SU-DHL-6 (cell line): ENCODE results near the gene DTNA.

Experiments
- H2AFZ ChIP-seq: fragments of 200-600 bp; sonication (generic); 2 replicates; pipeline ENCODE4 v1.6.1; 2014; ENCODE audit warnings: low read depth, mild to moderate bottlenecking, moderate library complexity, mixed read lengths, antibody characterized with exemption, low read length; ENCODE audit not compliant: severe bottlenecking
- H3F3A ChIP-seq: fragments of 200-600 bp; shearing (Covaris generic); 2 replicates; pipeline ENCODE4 v1.6.0; 2016; ENCODE audit warnings: antibody characterized with exemption, mild to moderate bottlenecking; ENCODE audit not compliant: insufficient read depth
- H3K27ac ChIP-seq: fragments of 200-600 bp; sonication (generic); 2 replicates; pipeline ENCODE4 v1.5.1; 2016; ENCODE audit warnings: low read depth, mild to moderate bottlenecking, low read length, moderate library complexity, mixed read lengths
- H3K27me3 ChIP-seq: fragments of 200-600 bp; sonication (generic), shearing (Covaris generic); 2 replicates; pipeline ENCODE4 v1.6.0; 2014; ENCODE audit warnings: mild to moderate bottlenecking, low read length
- H3K36me3 ChIP-seq: fragments of 200-600 bp; sonication (generic); 2 replicates; pipeline ENCODE4 v1.6.1; 2014; ENCODE audit warnings: mild to moderate bottlenecking, low read length, mixed read lengths
- H3K4me2 ChIP-seq: fragments of 300-600, 200-600 bp; shearing (Covaris generic), sonication (generic); 2 replicates; pipeline ENCODE4 v1.6.0; 2014; ENCODE audit warnings: low read length, low read depth, mild to moderate bottlenecking; ENCODE audit not compliant: poor library complexity, severe bottlenecking
- H3K4me3 ChIP-seq: fragments of 200-600 bp; sonication (generic); 2 replicates; pipeline ENCODE4 v1.5.1; 2014; ENCODE audit warnings: antibody characterized with exemption, low read length, mild to moderate bottlenecking, mixed read lengths; ENCODE audit not compliant: insufficient read depth, poor library complexity, severe bottlenecking
- H3K79me2 ChIP-seq: fragments of 200-600 bp; sonication (generic); 2 replicates; pipeline ENCODE4 v1.6.1; 2014; ENCODE audit warnings: mild to moderate bottlenecking, low read length, moderate library complexity; ENCODE audit not compliant: insufficient read depth
- H3K9ac ChIP-seq: fragments of 200-600 bp; sonication (generic); 2 replicates; pipeline ENCODE4 v1.7.0; 2014; ENCODE audit warnings: mild to moderate bottlenecking, low read length
- H3K9me2 ChIP-seq: fragments of 200-600 bp; sonication (generic); replicated peaks from 2 replicates; pipeline ENCODE4 v1.6.1; 2014; ENCODE audit warnings: low read length; ENCODE audit not compliant: insufficient read depth
- H3K9me3 ChIP-seq: fragments of 200-600 bp; sonication (generic); 2 replicates; pipeline ENCODE4 v1.6.1; 2014; ENCODE audit warnings: low read length, mixed read lengths; ENCODE audit not compliant: insufficient read depth
- H4K20me1 ChIP-seq: fragments of 200-600 bp; sonication (generic); 2 replicates; pipeline ENCODE4 v1.6.1; 2014; ENCODE audit warnings: low read depth, mild to moderate bottlenecking, antibody characterized with exemption, low read length, moderate library complexity, mixed read lengths
- CTCF ChIP-seq: fragments of 200-600 bp; sonication (generic); IDR thresholded peaks from one replicate; pipeline ENCODE4 v1.5.1; 2017; ENCODE audit warnings: antibody characterized with exemption, mild to moderate bottlenecking, low read length, moderate library complexity; ENCODE audit not compliant: insufficient read depth, poor library complexity, severe bottlenecking
- EZH2phosphoT487 ChIP-seq: fragments of 200-600 bp; sonication (generic), shearing (Covaris generic); conservative IDR thresholded peaks from 2 replicates; pipeline ENCODE4 v1.6.1; 2018; ENCODE audit warnings: mild to moderate bottlenecking, antibody characterized with exemption, low read length, moderate library complexity, mixed read lengths

The DTNA gene

DNA sequence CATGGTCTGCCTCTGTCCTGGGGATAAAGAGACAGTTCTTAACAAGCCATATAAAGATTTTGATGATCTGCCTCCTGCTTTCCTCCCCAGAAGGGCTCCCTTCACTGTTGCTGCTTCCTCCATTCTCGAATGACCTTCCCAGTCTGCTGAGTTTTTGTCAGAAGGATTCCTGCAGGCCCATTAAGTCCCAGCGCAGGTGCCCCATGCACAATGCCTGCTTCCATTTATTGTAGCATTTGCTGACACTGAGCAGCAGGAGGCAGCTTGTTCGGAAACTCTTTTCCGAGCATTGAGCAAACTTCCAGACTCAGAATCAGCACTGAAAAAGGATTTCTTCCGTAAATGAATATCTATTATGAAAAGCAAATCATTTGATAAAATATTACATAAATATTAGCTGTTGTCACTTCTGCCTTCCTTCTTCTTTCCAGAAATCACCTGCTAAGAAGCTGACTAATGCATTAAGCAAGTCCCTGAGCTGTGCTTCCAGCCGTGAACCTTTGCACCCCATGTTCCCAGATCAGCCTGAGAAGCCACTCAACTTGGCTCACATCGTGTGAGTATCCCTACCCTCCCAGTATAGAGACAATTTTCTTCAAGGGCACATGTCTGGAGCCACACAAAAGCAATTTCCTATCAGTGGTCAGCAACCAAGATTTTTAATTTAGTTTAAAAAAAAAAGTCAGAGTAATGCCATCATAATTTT is 110.4 kb downstream of the DTNA start:
- no peaks in the 10 kb centered on the region for H3K36me3 ChIP-seq
- TF ChIP-seq CTCF (no peak), EZH2phosphoT487 (no peak)
- H3K27ac ChIP-seq = no peak overlapping the region

DNA sequence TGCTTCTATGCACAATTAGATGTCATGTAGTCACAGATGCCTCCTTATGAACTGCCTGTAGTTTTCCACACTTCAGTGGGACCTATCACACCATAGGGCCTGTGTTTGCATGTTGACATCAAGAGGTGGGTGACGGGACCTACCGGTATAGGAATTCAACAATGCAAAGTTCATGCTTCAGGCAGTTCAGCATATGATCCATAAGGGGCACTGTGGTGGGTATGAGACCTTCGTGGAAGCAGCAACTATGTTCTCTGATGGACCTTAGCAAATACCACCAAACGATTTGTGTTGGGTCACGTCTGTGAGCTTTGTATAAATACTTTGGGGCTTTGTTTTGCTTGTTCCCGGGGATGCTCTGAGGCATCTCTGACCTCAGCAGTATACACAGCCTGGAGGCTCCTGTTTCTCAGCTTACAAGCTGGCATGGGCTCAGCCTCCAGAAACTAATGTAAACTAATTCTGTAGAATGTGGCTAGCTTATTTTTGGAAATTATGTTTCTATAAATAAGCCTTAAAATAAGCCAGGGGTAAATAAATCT is 111.6 kb downstream of the DTNA start:
- Histone ChIP-seq H4K20me1 (no peaks in the 10 kb centered on the region), H3K9me2 (no peaks in the 10 kb centered on the region), H3K9ac (no peak overlapping the region), H3F3A (no peaks in the 10 kb centered on the region), H3K36me3 (no peaks in the 10 kb centered on the region), H3K9me3 (no peaks in the 10 kb centered on the region), H3K4me3 (no peak overlapping the region), H3K27ac (no peak overlapping the region), H3K79me2 (no peaks in the 10 kb centered on the region), H2AFZ (no peak overlapping the region), H3K4me2 (no peak overlapping the region), H3K27me3 (no peaks in the 10 kb centered on the region)
- no peak for TF ChIP-seq EZH2phosphoT487
- TF ChIP-seq CTCF = no peak

More for the DNA sequence above, 110.4 kb downstream of the DTNA start:
- no peaks in the 10 kb centered on the region for H3K79me2 ChIP-seq
- no peaks in the 10 kb centered on the region for H4K20me1 ChIP-seq
- H3K4me2 ChIP-seq = no peak overlapping the region
- H3K9ac ChIP-seq = no peak overlapping the region
- H3K4me3 ChIP-seq = no peak overlapping the region
- no peaks in the 10 kb centered on the region for H3K9me2 ChIP-seq
- H3K27me3 ChIP-seq = no peaks in the 10 kb centered on the region
- no peaks in the 10 kb centered on the region for H3F3A ChIP-seq
- H3K9me3 ChIP-seq = no peaks in the 10 kb centered on the region
- no peak overlapping the region for H2AFZ ChIP-seq

GRCh38 chr18:34828093-34828492 is 118.0 kb downstream of the DTNA start:
- Histone ChIP-seq H3K27me3 (no peaks in the 10 kb centered on the region), H3K27ac (no peak overlapping the region), H3K79me2 (no peaks in the 10 kb centered on the region), H2AFZ (no peak overlapping the region), H3K9me3 (no peaks in the 10 kb centered on the region), H4K20me1 (no peaks in the 10 kb centered on the region), H3K36me3 (no peaks in the 10 kb centered on the region), H3K9ac (no peak overlapping the region), H3K4me3 (no peak overlapping the region), H3F3A (no peaks in the 10 kb centered on the region), H3K4me2 (no peak overlapping the region), H3K9me2 (no peaks in the 10 kb centered on the region)
- no peak for TF ChIP-seq EZH2phosphoT487
- no peak for TF ChIP-seq CTCF
